Epithelial cell of proximal tubule (primary cell): ENCODE measurements around the gene TTC39B. TPM values are rescaled to one million over a fixed set of nuclear protein-coding genes. Genes with fewer than 3 reads are reported as not detected.
A peak's percentile ranks its signal among the peaks of the same experiment; 100 is the strongest.

Source experiments
- DNase-seq: peaks from one replicate; pipeline ENCODE4 v3.0.0-alpha.2; 2011; ENCODE audit warnings: low read depth
- H3K4me3 ChIP-seq: 2 replicates; pipeline ENCODE4 v1.5.1; 2011; ENCODE audit warnings: low read depth, mild to moderate bottlenecking, low read length
- CTCF ChIP-seq: conservative IDR thresholded peaks from 2 replicates; pipeline ENCODE4 v1.5.1; 2012; ENCODE audit warnings: low read depth, mild to moderate bottlenecking, low read length
- total RNA-seq: library from RNA; depleted of rRNA; stranded (reverse); fragments of >200 nt; gene quantifications from 2 replicates; pipeline ENCODE4 v1.2.3, GENCODE V29; 2015

Gene TTC39B
- total RNA-seq, 1 donor from 2014 or later: 5.2 TPM

DNA sequence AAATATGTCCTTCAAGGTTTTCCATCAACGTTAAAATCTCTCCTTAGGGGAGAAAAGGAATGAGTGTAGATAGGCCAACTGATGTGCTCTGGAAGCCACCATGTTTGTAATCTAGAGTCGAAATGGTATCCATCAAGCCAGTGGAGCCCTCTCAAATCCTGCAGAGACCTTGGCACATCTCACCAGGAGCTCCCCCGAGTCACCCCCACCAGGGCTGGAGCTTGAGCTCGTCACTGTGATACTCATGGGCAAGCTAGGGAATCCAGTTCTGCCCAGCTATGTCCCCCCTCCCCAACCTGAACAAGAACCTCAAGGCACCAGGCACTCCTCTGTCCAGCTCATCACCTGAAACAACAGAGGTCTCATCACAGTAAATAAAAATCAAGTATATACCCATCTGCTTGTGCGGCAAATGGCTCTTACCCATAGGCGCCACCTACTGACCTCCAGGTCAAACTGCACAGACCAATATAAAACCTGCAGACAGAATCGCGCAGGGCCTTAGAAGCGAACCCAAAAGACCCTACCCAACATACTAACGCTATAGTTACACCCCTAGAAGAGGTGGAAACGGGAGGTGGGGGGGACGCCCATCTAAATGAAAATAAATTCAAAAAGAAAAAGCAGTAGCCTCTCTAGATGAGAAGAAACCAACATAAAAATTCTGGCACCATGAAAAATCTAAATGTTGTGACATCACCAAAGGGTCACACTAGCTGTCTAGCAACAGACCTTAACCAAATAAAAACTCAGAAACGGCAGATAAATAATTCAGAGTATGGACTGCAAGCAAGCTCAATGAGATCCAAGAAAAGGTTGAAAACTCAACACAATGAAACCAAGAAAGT lies 75.0 kb downstream of the TTC39B start:
- peak; percentile 81 for TF ChIP-seq CTCF
- no peak for DNase-seq

GRCh38 chr9:15229409-15229808 lies 77.6 kb downstream of the TTC39B start:
- H3K4me3 ChIP-seq: no peak overlapping the region
- no peak for DNase-seq
- no peak for TF ChIP-seq CTCF

More for the DNA sequence above, 75.0 kb downstream of the TTC39B start:
- H3K4me3 ChIP-seq: no peak overlapping the region

DNA sequence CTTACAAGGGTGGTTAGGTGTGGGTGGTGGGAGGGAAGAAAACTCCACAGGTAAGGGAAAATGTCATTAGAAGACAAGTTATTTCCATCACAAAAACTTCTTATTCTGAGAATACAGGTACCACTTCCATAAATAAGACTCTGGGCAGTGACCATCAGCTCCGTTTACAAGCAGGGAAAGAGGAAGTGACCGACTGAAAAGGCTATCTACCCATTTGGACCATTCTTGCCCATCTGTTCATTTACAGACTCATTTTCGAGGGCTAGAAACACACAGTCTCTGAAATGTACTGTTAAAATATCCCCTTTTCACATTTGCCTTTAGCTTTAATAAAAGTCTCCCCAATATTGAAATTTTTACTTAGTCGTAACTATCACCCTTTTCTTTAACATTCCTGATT lies 79.5 kb downstream of the TTC39B start:
- no peak overlapping the region for H3K4me3 ChIP-seq
- DNase-seq: no peak
- TF ChIP-seq CTCF: no peak

DNA sequence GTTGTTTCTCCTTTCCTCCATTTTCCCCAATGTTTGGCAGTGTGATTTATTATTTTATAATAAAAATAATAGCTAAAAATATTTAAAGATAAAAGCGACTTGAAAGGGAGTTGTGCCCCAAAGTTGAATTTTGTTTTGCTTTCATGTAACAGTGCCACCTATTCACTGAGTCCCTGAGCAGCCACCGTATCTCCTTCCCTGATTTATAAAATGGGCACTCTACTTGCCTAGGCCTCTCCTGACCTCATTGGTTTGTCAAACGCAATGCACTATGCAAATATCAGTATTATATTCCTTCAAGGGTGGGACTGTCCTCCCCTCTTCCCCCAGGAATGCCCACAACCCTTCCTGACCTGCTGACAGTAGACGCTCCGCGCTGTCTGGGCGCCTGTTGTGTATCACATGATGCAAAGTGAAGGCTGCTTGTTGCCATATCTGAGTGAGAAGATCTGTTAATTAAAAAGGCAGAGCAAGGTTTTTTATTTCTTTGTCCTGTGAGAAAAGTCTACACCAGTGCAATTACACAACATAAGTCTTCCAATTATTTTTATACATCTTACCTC lies 81.4 kb downstream of the TTC39B start:
- TF ChIP-seq CTCF: no peak
- no peak for DNase-seq
- no peak overlapping the region for H3K4me3 ChIP-seq

DNA sequence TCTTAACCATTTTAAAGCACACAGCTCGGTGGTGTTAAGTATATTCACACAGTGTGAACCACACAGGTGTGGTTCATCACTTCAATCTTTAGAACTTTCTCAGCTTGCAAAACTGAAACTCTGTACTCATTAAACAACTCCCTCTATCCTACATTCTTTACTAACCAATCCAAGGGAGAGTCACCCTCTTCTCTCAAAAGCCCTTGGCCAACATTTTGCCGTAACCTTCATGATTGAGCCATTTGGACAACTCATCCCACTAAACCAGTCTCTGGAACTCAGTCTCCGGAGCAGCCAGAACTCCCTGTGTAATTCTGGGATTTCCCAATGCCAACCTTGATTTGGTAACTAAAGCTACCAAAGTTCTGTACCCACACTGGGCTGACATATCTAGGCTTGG lies 84.7 kb downstream of the TTC39B start:
- H3K4me3 ChIP-seq: no peak overlapping the region
- no peak for DNase-seq
- TF ChIP-seq CTCF: no peak

DNA sequence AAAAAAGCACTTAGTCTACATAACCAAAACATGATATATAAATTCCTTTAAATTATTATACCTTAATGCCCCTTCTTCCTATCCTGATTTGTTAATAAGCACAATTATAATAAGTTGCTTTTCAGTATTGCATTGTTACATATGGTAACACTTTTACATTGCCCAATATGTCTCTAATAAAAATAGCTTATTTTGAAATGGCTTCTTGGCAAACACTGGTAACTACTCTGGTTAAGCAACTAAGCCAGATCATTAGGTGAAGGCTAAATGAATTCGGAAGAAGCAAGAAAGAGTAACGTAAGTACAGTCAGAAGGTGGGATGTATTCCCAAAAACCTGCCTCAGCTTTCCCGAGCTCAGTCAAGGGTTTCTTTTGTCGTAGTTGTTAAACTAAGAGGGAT lies 85.3 kb downstream of the TTC39B start:
- H3K4me3 ChIP-seq: no peak overlapping the region
- no peak for TF ChIP-seq CTCF

More for the DNA sequence above, 85.3 kb downstream of the TTC39B start:
- no peak for DNase-seq
